Effector memory CD4-positive, alpha-beta T cell (primary cell): ENCODE data around the gene THEMIS.
"Not testable (repeated sequence)": the region's sequence is repeated elsewhere in the genome, so short reads cannot be mapped to it uniquely, and the experiment has no call there.

Experiments
- DNase-seq, 3 donors: peaks; one replicate each; pipeline ENCODE4 v3.0.0-alpha.2; 2020
- H3K27ac ChIP-seq: 2 replicates; pipeline ENCODE4 v1.7.0; 2013; ENCODE audit warnings: mild to moderate bottlenecking, low read length, moderate library complexity; ENCODE audit not compliant: insufficient read depth, poor library complexity, severe bottlenecking
- H3K27me3 ChIP-seq: replicated peaks from 2 replicates; pipeline ENCODE4 v1.7.0; 2013; ENCODE audit warnings: mild to moderate bottlenecking, low read length; ENCODE audit not compliant: insufficient read depth, control insufficient read depth, poor library complexity, severe bottlenecking
- H3K36me3 ChIP-seq: 2 replicates; pipeline ENCODE4 v1.7.0; 2013; ENCODE audit warnings: mild to moderate bottlenecking, low read length, moderate library complexity; ENCODE audit not compliant: control insufficient read depth, insufficient read depth
- H3K4me1 ChIP-seq: 2 replicates; pipeline ENCODE4 v1.7.0; 2013; ENCODE audit warnings: low read length, mild to moderate bottlenecking; ENCODE audit not compliant: control insufficient read depth, insufficient read depth, poor library complexity, severe bottlenecking
- H3K4me3 ChIP-seq: 2 replicates; pipeline ENCODE4 v1.7.0; 2013; ENCODE audit warnings: low read length, low read depth, mild to moderate bottlenecking; ENCODE audit not compliant: insufficient read depth, poor library complexity, severe bottlenecking
- H3K9me3 ChIP-seq: 2 replicates; pipeline ENCODE4 v1.7.0; 2013; ENCODE audit warnings: mild to moderate bottlenecking, low read length, moderate library complexity; ENCODE audit not compliant: control insufficient read depth

THEMIS gene

DNA sequence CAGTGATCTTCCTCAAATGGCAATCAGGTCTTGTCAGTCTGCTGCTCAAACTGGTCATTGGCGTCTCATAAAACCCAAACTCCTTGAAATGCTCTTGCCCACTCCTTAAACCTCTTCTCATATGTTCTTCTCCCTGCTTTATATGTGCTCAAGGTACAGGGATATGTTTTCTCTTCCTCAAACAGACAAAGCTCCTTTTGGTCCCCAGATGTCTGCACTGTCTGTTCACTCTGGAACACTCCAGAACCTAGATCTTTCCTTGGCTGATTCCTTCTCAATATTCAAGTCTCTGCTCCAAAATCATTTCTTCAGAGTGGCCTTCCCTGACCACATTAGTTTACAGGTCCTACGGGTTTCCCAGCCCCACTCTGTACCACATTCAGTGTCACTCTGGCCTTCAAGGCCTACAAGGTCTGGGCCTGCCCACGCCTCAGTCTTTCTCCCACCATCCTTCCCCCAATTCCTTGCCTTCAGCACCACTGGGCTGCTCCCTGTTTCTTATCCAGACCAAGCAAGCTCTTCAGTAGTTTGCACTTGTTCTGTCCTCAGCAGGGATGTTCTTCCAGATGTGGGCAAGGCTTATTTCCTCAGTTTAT, 9.0 kb downstream of the THEMIS start:
- H3K36me3 ChIP-seq: peaks cover 8% of the 10 kb centered on the region
- no peak for DNase-seq
- H3K4me1 ChIP-seq: peaks cover 2% of the 10 kb centered on the region
- H3K27me3 ChIP-seq: no peaks in the 10 kb centered on the region
- H3K4me3 ChIP-seq: no peak overlapping the region
- H3K27ac ChIP-seq: no peak overlapping the region
- H3K9me3 ChIP-seq: no peaks in the 10 kb centered on the region

DNA sequence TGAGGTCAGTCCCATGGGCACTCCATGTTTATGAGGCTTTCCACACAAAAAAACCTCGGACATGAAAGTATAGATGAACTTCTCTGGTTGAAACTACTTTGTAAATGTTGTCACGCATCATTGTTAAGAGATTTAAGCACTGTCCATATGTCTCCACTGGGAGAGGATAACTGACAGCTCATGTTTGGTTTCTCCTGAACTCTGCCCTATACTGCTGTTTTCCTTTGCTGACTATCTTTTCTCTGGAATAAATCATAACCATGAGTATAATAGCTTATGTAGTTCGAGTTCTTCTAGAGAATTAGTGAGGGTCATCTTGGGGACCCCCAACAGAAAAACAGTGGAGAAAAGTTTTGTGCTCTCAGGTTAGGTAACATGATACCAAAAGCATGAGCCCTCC, 14.3 kb downstream of the THEMIS start:
- no peaks in the 10 kb centered on the region for H3K27me3 ChIP-seq
- H3K36me3 ChIP-seq: peaks cover 8% of the 10 kb centered on the region
- H3K4me1 ChIP-seq: peaks cover under 1% of the 10 kb centered on the region
- no peak overlapping the region for H3K27ac ChIP-seq
- no peaks in the 10 kb centered on the region for H3K9me3 ChIP-seq
- no peak for DNase-seq
- no peak overlapping the region for H3K4me3 ChIP-seq

DNA sequence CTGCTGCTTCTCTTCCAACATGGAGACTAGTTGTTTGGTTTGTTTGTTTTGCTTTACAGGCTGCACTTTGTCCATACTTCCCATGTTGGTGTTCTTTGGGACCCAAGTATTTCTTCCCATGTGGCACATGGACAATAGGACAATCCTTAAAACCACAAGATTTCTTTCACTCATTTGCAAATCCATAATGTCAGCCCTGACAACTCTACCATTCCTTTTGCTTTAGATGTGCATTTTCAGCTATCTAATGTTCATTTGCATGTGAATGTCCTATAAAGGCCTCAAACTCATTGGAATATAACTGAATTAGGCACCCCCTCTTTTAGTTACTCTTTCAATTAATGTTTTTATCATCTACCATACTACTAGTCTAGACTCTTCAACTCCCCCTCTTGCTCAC, 16.7 kb downstream of the THEMIS start:
- no peaks in the 10 kb centered on the region for H3K27me3 ChIP-seq
- no peak for DNase-seq
- peaks cover 13% of the 10 kb centered on the region for H3K4me1 ChIP-seq
- H3K9me3 ChIP-seq: no peaks in the 10 kb centered on the region
- H3K27ac ChIP-seq: no peak overlapping the region
- H3K36me3 ChIP-seq: peaks cover 8% of the 10 kb centered on the region
- no peak overlapping the region for H3K4me3 ChIP-seq

DNA sequence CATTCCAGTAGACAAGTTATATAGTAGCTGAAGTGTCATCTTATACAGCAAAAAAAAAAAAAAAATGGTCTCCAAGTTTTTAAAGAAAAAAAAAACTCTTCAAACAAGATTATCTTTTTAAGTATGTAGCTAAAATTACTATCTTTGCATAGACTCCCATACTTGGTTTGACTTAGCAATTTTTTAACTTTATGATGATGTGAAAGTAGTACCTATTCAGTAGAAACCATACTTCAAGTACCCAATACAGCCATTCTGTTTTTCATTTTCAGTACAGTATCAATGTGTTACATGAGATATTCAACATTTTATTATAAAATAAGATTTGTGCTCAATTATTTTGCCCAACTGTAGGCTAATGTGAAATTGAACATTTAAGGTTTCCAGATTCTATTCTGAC, 18.9 kb downstream of the THEMIS start:
- H3K4me1 ChIP-seq: peaks cover 16% of the 10 kb centered on the region
- not testable (repeated sequence) for DNase-seq, H3K36me3 ChIP-seq, H3K9me3 ChIP-seq, H3K4me3 ChIP-seq, H3K27ac ChIP-seq, H3K27me3 ChIP-seq

DNA sequence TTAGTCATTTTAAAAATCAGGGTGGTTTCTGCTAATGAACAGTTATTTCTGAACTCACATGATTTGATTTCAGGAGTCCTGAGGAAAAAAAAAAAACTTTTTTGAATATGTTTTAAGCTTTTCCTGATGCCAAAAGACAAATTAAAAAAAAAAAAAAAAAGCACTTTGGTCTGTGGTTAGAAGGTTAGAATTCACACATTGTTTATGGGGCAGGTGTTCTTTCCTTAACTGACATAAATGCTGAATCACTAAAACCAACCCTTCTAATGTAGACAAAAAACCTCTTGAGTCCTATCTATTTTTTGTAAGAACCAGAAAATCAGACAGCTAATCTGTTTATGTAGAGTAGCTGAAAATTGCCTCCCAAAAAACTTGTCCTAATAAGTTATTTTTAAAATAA, 20.4 kb downstream of the THEMIS start:
- peaks cover 3% of the 10 kb centered on the region for H3K36me3 ChIP-seq
- no peaks in the 10 kb centered on the region for H3K9me3 ChIP-seq
- DNase-seq: no peak
- H3K4me1 ChIP-seq: peaks cover 16% of the 10 kb centered on the region
- no peak overlapping the region for H3K4me3 ChIP-seq
- no peak overlapping the region for H3K27ac ChIP-seq
- H3K27me3 ChIP-seq: no peaks in the 10 kb centered on the region

DNA sequence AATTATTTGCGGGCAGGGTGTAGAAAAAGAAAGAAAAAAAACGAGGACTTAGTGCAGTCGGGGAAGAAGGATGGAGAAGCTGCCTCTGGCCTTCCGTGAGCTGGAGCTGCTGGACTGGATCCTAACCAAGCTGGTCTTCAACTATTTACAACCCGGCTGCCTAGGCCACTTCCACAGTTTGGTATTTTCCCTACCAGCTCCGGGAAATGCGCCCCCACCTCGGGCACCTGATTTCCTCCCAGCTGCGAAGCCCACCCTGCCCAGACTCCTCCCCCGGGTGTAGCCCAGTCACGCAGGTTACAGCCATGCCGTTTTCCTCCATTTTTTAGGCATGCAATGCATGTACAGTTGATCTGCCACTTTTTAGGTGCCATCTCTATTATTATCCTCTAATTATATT, 21.2 kb downstream of the THEMIS start:
- DNase-seq: no peak

DNA sequence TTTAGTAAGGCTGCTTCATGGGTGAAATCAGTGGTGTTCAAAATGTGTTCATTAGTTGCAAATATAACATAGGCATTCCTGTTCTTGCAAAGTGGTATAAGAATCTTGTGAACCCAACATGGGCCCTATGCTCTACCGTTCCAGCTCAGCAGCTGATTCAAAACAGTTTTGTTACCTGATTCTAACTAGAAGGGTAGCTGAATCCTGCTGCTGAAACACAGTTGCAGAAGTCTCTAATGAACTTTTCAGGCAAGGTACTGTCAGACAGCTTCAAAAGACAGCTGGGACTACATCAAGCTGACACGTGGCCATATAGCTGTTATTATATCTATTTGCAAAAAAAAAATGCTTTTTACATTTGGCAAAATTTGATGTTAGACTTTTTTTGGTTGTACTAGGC, 22.7 kb downstream of the THEMIS start:
- Histone ChIP-seq H3K4me3 (no peak overlapping the region), H3K4me1 (peaks cover 16% of the 10 kb centered on the region), H3K27ac (no peak overlapping the region), H3K36me3 (peaks cover 15% of the 10 kb centered on the region), H3K9me3 (no peaks in the 10 kb centered on the region), H3K27me3 (no peaks in the 10 kb centered on the region)
- DNase-seq: no peak

More for the DNA sequence above, 21.2 kb downstream of the THEMIS start:
- H3K9me3 ChIP-seq: no peaks in the 10 kb centered on the region
- H3K36me3 ChIP-seq: peaks cover 10% of the 10 kb centered on the region
- no peak overlapping the region for H3K4me3 ChIP-seq
- H3K27ac ChIP-seq: no peak overlapping the region
- no peaks in the 10 kb centered on the region for H3K27me3 ChIP-seq
- peaks cover 16% of the 10 kb centered on the region for H3K4me1 ChIP-seq

DNA sequence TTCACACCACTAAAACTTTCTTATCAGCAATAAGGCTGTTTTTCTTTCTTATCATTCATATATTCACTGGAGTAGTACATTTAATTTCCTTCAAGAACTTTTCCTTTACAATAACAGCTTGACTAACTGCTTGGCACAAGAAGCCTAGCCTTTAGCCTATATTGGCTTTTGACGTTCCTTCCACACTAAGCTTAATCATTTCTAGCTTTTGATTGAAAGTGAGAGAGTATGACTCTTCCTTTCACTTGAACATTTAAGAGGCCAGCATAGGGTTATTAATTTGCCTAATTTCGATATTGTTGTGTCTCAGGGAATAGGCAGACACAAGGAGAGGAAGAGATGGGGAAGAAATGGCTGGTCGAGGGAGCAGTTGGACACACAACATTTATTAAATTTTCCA, 23.6 kb downstream of the THEMIS start:
- no peak overlapping the region for H3K4me3 ChIP-seq
- H3K4me1 ChIP-seq: peaks cover 16% of the 10 kb centered on the region
- no peaks in the 10 kb centered on the region for H3K27me3 ChIP-seq
- DNase-seq: no peak
- H3K36me3 ChIP-seq: peaks cover 15% of the 10 kb centered on the region
- no peaks in the 10 kb centered on the region for H3K9me3 ChIP-seq
- no peak overlapping the region for H3K27ac ChIP-seq

DNA sequence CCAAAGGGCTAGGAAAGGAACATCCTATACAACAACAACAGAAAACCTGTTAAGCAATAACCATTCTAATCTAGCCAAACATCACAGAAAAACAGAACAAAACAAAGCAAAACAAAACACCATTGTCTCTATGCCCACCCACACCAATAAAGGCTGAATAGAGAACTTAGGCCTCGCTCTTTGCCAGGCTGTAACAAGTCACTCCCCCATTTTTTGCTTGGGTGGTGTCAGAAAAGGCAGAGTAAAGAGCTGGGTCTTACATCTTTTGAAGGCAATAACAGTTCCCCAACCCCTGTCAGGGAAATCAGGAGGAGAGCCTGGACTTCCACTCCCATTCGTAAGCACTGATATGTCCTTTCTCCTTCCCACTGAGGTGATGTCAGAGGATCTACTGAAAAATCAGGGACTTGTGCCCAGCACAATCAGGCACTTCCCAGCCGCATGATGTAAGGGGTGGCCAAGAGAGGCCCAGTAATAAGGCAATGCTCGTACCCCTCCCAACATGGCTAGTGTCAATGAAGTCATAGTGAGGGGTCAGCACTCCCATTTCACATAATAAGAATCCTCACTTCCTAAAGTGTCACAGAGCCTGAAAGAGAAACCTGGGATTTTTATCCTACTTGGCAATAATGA, 31.0 kb downstream of the THEMIS start:
- Histone ChIP-seq H3K27ac (no peak overlapping the region), H3K4me1 (peaks cover 14% of the 10 kb centered on the region), H3K36me3 (peaks cover 10% of the 10 kb centered on the region), H3K4me3 (no peak overlapping the region), H3K9me3 (no peaks in the 10 kb centered on the region), H3K27me3 (no peaks in the 10 kb centered on the region)
- no peak for DNase-seq

DNA sequence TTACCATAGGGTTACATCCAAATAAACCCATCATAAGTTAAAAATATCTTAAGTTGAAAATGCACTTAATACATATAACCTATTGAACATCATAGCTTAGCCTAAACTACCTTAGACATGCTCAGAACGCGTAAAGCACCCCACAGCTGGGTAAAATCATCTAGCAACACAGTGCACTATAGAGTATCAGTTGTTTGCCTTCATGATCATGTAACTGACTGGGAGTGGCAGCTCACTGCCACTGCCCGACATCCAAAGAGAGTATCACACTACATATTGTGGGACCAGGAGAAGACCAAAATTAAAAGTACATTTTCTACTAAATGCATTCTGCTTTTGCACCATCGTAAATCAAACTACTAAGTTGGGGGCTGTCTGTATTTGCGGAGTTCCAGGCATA, 31.7 kb downstream of the THEMIS start:
- H3K4me1 ChIP-seq: peaks cover 14% of the 10 kb centered on the region
- no peak for DNase-seq
- no peak overlapping the region for H3K4me3 ChIP-seq
- no peaks in the 10 kb centered on the region for H3K27me3 ChIP-seq
- H3K9me3 ChIP-seq: no peaks in the 10 kb centered on the region
- peaks cover 8% of the 10 kb centered on the region for H3K36me3 ChIP-seq
- no peak overlapping the region for H3K27ac ChIP-seq
